SU-DHL-6 (cell line): ENCODE data around the gene FAM171A2.

ENCODE experiments used
- EZH2phosphoT487 ChIP-seq: fragments of 200-600 bp; sonication (generic), shearing (Covaris generic); conservative IDR thresholded peaks from 2 replicates; pipeline ENCODE4 v1.6.1; 2018; ENCODE audit warnings: mild to moderate bottlenecking, antibody characterized with exemption, low read length, moderate library complexity, mixed read lengths
- TF ChIP-seq, protein P1 (sequence below): fragments of 200-600 bp; sonication (generic); IDR thresholded peaks from one replicate; pipeline ENCODE4 v1.5.1; 2017; ENCODE audit warnings: antibody characterized with exemption, mild to moderate bottlenecking, low read length, moderate library complexity; ENCODE audit not compliant: insufficient read depth, poor library complexity, severe bottlenecking

DNA sequence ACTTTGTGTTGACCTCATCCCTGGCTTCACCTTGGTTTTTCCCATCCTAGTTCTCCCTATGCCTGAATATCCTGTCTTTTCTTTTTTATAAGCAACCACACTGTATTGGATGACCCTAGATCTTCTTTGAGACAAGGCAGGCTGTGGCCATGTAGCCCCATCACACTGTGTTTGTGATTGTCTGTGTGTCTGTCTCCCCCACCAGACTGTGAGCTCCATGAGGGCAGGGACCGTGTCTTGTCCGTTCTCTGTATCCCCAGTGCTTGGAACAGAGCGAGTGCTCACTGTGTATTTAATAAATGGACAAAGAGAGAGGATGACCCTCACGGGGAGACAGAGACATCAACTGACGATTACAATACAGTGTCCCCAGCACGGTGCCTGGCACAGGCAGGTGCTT lies 46.1 kb downstream of the FAM171A2 start:
- TF ChIP-seq, protein P1, sequence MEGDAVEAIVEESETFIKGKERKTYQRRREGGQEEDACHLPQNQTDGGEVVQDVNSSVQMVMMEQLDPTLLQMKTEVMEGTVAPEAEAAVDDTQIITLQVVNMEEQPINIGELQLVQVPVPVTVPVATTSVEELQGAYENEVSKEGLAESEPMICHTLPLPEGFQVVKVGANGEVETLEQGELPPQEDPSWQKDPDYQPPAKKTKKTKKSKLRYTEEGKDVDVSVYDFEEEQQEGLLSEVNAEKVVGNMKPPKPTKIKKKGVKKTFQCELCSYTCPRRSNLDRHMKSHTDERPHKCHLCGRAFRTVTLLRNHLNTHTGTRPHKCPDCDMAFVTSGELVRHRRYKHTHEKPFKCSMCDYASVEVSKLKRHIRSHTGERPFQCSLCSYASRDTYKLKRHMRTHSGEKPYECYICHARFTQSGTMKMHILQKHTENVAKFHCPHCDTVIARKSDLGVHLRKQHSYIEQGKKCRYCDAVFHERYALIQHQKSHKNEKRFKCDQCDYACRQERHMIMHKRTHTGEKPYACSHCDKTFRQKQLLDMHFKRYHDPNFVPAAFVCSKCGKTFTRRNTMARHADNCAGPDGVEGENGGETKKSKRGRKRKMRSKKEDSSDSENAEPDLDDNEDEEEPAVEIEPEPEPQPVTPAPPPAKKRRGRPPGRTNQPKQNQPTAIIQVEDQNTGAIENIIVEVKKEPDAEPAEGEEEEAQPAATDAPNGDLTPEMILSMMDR, result no peak
- no peak for TF ChIP-seq EZH2phosphoT487
